OCI-LY1 (cell line): Measurements from ENCODE around the gene ARHGEF17.

Experiments used
- EZH2 ChIP-seq: fragments of 200-600 bp; sonication (generic), shearing (Covaris generic); IDR thresholded peaks from 2 replicates; pipeline ENCODE4 v1.8.0; 2017; ENCODE audit warnings: borderline replicate concordance, mixed run types, mild to moderate bottlenecking, antibody characterized with exemption, low read length, moderate library complexity, mixed read lengths
- TF ChIP-seq, protein P1 (sequence below): fragments of 200-600 bp; sonication (generic), shearing (Covaris generic); IDR thresholded peaks from 2 replicates; pipeline ENCODE4 v1.5.1; 2017; ENCODE audit warnings: mild to moderate bottlenecking, antibody characterized with exemption, low read length, moderate library complexity, mixed read lengths

- TF ChIP-seq, protein P1, sequence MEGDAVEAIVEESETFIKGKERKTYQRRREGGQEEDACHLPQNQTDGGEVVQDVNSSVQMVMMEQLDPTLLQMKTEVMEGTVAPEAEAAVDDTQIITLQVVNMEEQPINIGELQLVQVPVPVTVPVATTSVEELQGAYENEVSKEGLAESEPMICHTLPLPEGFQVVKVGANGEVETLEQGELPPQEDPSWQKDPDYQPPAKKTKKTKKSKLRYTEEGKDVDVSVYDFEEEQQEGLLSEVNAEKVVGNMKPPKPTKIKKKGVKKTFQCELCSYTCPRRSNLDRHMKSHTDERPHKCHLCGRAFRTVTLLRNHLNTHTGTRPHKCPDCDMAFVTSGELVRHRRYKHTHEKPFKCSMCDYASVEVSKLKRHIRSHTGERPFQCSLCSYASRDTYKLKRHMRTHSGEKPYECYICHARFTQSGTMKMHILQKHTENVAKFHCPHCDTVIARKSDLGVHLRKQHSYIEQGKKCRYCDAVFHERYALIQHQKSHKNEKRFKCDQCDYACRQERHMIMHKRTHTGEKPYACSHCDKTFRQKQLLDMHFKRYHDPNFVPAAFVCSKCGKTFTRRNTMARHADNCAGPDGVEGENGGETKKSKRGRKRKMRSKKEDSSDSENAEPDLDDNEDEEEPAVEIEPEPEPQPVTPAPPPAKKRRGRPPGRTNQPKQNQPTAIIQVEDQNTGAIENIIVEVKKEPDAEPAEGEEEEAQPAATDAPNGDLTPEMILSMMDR, result no peak
- no peak for TF ChIP-seq EZH2
Measured at GRCh38 chr11:73284106-73284505, 24.0 kb upstream of the ARHGEF17 start.
